ENCODE results near the gene SUMO3. TPM values are rescaled to one million over a fixed set of nuclear protein-coding genes. Genes with fewer than 3 reads are reported as not detected.

Gene SUMO3
- polyA plus RNA-seq, 1 experiment: 82.6 TPM

DNA sequence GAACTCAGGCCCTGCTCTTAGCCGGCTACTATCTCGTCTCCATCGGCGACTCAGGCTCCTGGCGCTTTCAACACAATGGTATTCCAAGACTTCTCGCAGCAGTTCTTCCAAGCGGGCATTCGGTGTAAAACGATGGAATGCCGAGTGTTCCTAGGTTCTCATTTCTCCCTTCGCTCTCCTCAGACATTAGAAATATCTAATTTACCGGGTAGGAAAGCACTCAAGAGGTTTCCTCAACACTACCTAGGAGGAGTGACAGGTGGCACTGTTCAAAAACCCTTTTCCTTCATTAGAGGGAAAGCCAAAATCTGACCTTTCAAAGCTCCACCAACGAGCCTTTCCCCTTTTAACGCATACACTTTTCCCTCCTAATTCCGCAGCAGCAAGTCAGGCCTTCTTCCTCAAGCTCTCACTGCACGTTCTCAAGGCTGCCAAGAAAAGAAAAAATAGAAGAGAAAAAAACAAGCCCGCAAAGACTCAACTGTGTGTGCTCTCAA lies 16.8 kb downstream of the SUMO3 start:
- no peak for DNase-seq (ENCODE audit: low read depth)
- Histone ChIP-seq H3K4me3 (ENCODE audit: low read depth, low read length) (peak overlapping the region; percentile 77), H3K36me3 (ENCODE audit: control insufficient read depth, insufficient read depth, low read length) (peaks cover 4% of the 10 kb centered on the region)

GRCh38 chr21:44800103-44800502 lies 17.8 kb downstream of the SUMO3 start:
- Histone ChIP-seq H3K4me3 (ENCODE audit: low read depth, low read length) (peak overlapping the region; percentile 77; the same call in 1 of the 2 replicates), H3K27me3 (ENCODE audit: control insufficient read depth, insufficient read depth, low read length) (no peaks in the 10 kb centered on the region), H3K36me3 (ENCODE audit: control insufficient read depth, insufficient read depth, low read length) (peaks cover 4% of the 10 kb centered on the region)
- DNase-seq (ENCODE audit: low read depth): no peak
- peak; percentile 64 for TF ChIP-seq CTCF (IDR thresholded peaks at IDR 0.05; ENCODE audit: insufficient read depth, low read depth, low read length)
- POLR2A ChIA-PET: no interaction called here
- CTCF ChIA-PET: interaction anchor here (0.6 to 3.4 kb wide), 12 partner anchors 10 to 316 kb away, joined by 3 to 26 read pairs (median 5); partner anchors contain the start of gene PTTG1IP

More for the DNA sequence above, 16.8 kb downstream of the SUMO3 start:
- H3K27me3 ChIP-seq (ENCODE audit: control insufficient read depth, insufficient read depth, low read length): no peaks in the 10 kb centered on the region
- TF ChIP-seq CTCF (IDR thresholded peaks at IDR 0.05; ENCODE audit: insufficient read depth, low read depth, low read length): no peak; the same call in 1 of the 2 replicates
- ChIA-PET CTCF (interaction anchor here (0.6 to 3.4 kb wide), 13 partner anchors 8 to 336 kb away, joined by 3 to 26 read pairs (median 6); partner anchors contain the start of gene PTTG1IP), POLR2A (interaction anchor here (1.0 kb wide), 1 partner anchor 73 kb away, joined by 4 read pairs; the partner anchor contains the start of gene PTTG1IP)

DNA sequence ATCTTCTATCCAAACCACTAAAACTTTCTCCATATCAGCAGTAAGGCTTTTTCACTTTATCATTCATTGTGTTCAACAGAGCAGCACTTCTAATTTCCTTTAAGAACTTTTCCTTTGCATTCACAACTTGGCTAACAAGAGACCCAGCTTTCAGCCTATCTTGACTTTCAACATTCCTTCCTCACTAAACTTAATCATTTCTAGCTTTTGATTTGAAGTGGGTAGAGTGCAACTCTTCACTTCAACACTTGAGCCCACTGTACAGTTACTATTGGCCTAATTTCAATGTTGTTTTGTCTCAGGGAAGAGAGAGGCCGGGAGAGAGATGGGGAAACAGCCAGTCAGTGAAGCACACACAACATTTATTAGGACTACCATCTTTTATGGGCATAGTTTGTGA lies 18.2 kb downstream of the SUMO3 start:
- DNase-seq (ENCODE audit: low read depth): no peak
- CTCF ChIA-PET: interaction anchor here (0.9 to 3.4 kb wide), 11 partner anchors 10 to 290 kb away, joined by 3 to 26 read pairs (median 6); no protein-coding TSS in a partner anchor
- POLR2A ChIA-PET: no interaction called here
- Histone ChIP-seq H3K4me3 (ENCODE audit: low read depth, low read length) (no peak overlapping the region), H3K27me3 (ENCODE audit: control insufficient read depth, insufficient read depth, low read length) (no peaks in the 10 kb centered on the region), H3K36me3 (ENCODE audit: control insufficient read depth, insufficient read depth, low read length) (peaks cover 2% of the 10 kb centered on the region)
- TF ChIP-seq CTCF (IDR thresholded peaks at IDR 0.05; ENCODE audit: insufficient read depth, low read depth, low read length): no peak

DNA sequence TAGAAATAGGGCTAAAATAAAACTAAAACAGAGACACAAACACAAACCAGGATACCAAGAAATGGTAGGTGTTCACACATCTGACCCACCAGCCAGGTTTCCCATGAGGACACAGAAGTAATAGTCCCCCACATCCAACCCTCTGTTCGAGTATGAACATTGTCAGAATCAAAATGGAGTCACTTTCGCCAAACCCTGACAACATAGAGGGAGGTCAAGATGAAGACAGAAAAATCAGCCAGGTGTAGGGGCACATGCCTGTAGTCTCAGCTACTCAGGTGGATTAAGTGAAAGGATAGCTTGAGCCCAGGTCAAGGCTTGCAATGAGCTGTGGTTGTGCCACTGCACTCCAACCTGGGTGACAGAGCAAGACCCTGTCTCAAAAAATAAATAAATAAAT lies 20.1 kb downstream of the SUMO3 start:
- CTCF ChIA-PET: interaction anchor here (1.6 kb wide), 1 partner anchor 288 kb away, joined by 5 read pairs; no protein-coding TSS in a partner anchor

DNA sequence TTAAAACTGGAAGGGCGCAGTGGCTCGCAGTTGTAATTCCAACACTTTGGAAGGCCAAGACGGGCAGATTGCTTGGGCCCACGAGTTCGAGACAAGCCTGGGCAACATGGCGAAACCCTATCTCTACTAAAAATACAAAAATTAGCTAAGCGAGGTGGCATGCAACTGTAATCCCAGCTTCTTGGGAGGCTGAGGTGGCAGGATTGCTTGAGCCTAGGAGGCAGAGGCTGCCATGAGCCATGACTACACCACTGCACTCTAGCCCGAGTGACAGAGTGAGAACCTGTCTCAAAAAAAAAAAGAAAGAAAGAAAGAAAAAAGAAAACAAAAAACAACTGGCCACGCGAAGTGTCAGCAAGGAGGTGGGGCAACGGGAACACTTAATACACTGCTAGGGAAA lies 22.5 kb downstream of the SUMO3 start:
- H3K4me3 ChIP-seq (ENCODE audit: low read depth, low read length): no peak overlapping the region
- H3K36me3 ChIP-seq (ENCODE audit: control insufficient read depth, insufficient read depth, low read length): peaks cover 3% of the 10 kb centered on the region
- TF ChIP-seq CTCF (IDR thresholded peaks at IDR 0.05; ENCODE audit: insufficient read depth, low read depth, low read length): no peak
- H3K27me3 ChIP-seq (ENCODE audit: control insufficient read depth, insufficient read depth, low read length): no peaks in the 10 kb centered on the region
- ChIA-PET CTCF (no interaction called here), POLR2A (no interaction called here)
- no peak for DNase-seq (ENCODE audit: low read depth)

More for the DNA sequence above, 20.1 kb downstream of the SUMO3 start:
- DNase-seq (ENCODE audit: low read depth): no peak
- POLR2A ChIA-PET: no interaction called here
- Histone ChIP-seq H3K27me3 (ENCODE audit: control insufficient read depth, insufficient read depth, low read length) (no peaks in the 10 kb centered on the region), H3K4me3 (ENCODE audit: low read depth, low read length) (no peak overlapping the region), H3K36me3 (ENCODE audit: control insufficient read depth, insufficient read depth, low read length) (peaks cover 2% of the 10 kb centered on the region)
- no peak for TF ChIP-seq CTCF (IDR thresholded peaks at IDR 0.05; ENCODE audit: insufficient read depth, low read depth, low read length)
